Mesendoderm (in vitro differentiated cells): ENCODE results near the gene CAMTA1.

ENCODE experiments used
- DNase-seq: peaks from one replicate; pipeline ENCODE4 v3.0.0; 2013
- H2AK5ac ChIP-seq: 2 replicates; pipeline ENCODE4 v1.6.1; 2013; ENCODE audit warnings: low read length, inconsistent platforms
- H2BK120ac ChIP-seq: 2 replicates; pipeline ENCODE4 v1.6.1; 2013; ENCODE audit warnings: low read depth, mild to moderate bottlenecking, low read length, moderate library complexity, mixed read lengths
- H2BK15ac ChIP-seq: replicated peaks from 2 replicates; pipeline ENCODE4 v1.6.1; 2013; ENCODE audit warnings: low read depth, mild to moderate bottlenecking, moderate library complexity
- H2BK5ac ChIP-seq: 2 replicates; pipeline ENCODE4 v1.6.1; 2013; ENCODE audit warnings: low read length, inconsistent platforms
- H3K18ac ChIP-seq: 2 replicates; pipeline ENCODE4 v1.6.1; 2013; ENCODE audit warnings: mild to moderate bottlenecking, low read length, mixed read lengths
- H3K23ac ChIP-seq: one replicate; pipeline ENCODE4 v1.6.1; 2013; ENCODE audit warnings: low read length
- H3K27ac ChIP-seq: 2 replicates; pipeline ENCODE4 v1.5.1; 2013; ENCODE audit warnings: low read depth, mild to moderate bottlenecking, inconsistent platforms, low read length, moderate library complexity
- H3K27me3 ChIP-seq: 2 replicates; pipeline ENCODE4 v1.6.1; 2013; ENCODE audit warnings: low read length, control low read depth, mild to moderate bottlenecking, inconsistent platforms; ENCODE audit not compliant: insufficient read depth, poor library complexity
- H3K36me3 ChIP-seq: 2 replicates; pipeline ENCODE4 v1.6.1; 2013; ENCODE audit warnings: low read length, inconsistent platforms; ENCODE audit not compliant: control insufficient read depth, insufficient read depth
- H3K4ac ChIP-seq: one replicate; pipeline ENCODE4 v1.6.1; 2013; ENCODE audit warnings: low read depth, mild to moderate bottlenecking, low read length, moderate library complexity
- H3K4me1 ChIP-seq: 2 replicates; pipeline ENCODE4 v1.6.1; 2013; ENCODE audit warnings: low read depth, low read length, inconsistent platforms; ENCODE audit not compliant: control insufficient read depth
- H3K4me2 ChIP-seq: 2 replicates; pipeline ENCODE4 v1.6.1; 2013; ENCODE audit warnings: low read length
- H3K4me3 ChIP-seq: 2 replicates; pipeline ENCODE4 v1.5.1; 2013; ENCODE audit warnings: mild to moderate bottlenecking, low read length
- H3K56ac ChIP-seq: one replicate; pipeline ENCODE4 v1.6.1; 2013; ENCODE audit warnings: low read length
- H3K79me1 ChIP-seq: 2 replicates; pipeline ENCODE4 v1.6.1; 2013; ENCODE audit warnings: low read length, inconsistent platforms
- H3K79me2 ChIP-seq: 2 replicates; pipeline ENCODE4 v1.6.1; 2013; ENCODE audit warnings: mild to moderate bottlenecking, low read length; ENCODE audit not compliant: control insufficient read depth, insufficient read depth
- H3K9ac ChIP-seq: 2 replicates; pipeline ENCODE4 v1.6.1; 2013; ENCODE audit warnings: low read length, inconsistent platforms
- H4K5ac ChIP-seq: one replicate; pipeline ENCODE4 v1.6.1; 2013; ENCODE audit warnings: low read length
- H4K8ac ChIP-seq: one replicate; pipeline ENCODE4 v1.6.1; 2013; ENCODE audit warnings: low read depth, mild to moderate bottlenecking, control low read depth, low read length, moderate library complexity
- WGBS: extraction: QIAGEN DNeasy Blood & Tissue Kit; methylation state at CpG from one replicate; pipeline ENCODE4 v1.1.7; 2013; ENCODE audit warnings: low lambda C conversion rate, missing lambda C conversion rate; ENCODE audit not compliant: insufficient coverage; ENCODE audit errors: extremely low coverage; 5-methylcytosine and 5-hydroxymethylcytosine counted together

Gene CAMTA1

GRCh38 chr1:7679159-7679872 lies 894.1 kb downstream of the CAMTA1 start:
- Histone ChIP-seq H4K8ac (no peak overlapping the region), H3K23ac (no peak overlapping the region), H3K27me3 (no peaks in the 10 kb centered on the region), H3K56ac (peak overlapping the region; percentile 25), H3K27ac (no peak overlapping the region), H2BK15ac (no peak overlapping the region), H2BK120ac (no peak overlapping the region), H3K36me3 (no peaks in the 10 kb centered on the region), H3K4me2 (no peak overlapping the region), H3K79me2 (no peaks in the 10 kb centered on the region), H2BK5ac (no peak overlapping the region), H2AK5ac (no peak overlapping the region), H3K4me3 (no peak overlapping the region), H3K4me1 (no peaks in the 10 kb centered on the region), H4K5ac (no peak overlapping the region), H3K79me1 (no peaks in the 10 kb centered on the region), H3K9ac (peak overlapping the region; percentile 83), H3K18ac (no peak overlapping the region), H3K4ac (no peak overlapping the region)
- no CpG with 5 or more reads among the region's 17 CpGs for WGBS
- no peak for DNase-seq

- no peaks in the 10 kb centered on the region for H3K79me1 ChIP-seq
- H2AK5ac ChIP-seq, result no peak overlapping the region
- peak overlapping the region; percentile 68 for H4K8ac ChIP-seq
- H3K9ac ChIP-seq, result peak overlapping the region; percentile 83
- no peak overlapping the region for H2BK15ac ChIP-seq
- WGBS, result no CpG with 5 or more reads among the region's 14 CpGs
- H3K4ac ChIP-seq, result peak overlapping the region; percentile 64
- no peaks in the 10 kb centered on the region for H3K27me3 ChIP-seq
- peak overlapping the region; percentile 90 for H3K56ac ChIP-seq
- H3K4me1 ChIP-seq, result no peaks in the 10 kb centered on the region
- H3K27ac ChIP-seq, result no peak overlapping the region
- H3K4me3 ChIP-seq, result no peak overlapping the region
- H3K18ac ChIP-seq, result peak overlapping the region; percentile 34
- peak overlapping the region; percentile 73 for H3K4me2 ChIP-seq
- H2BK5ac ChIP-seq, result no peak overlapping the region
- H2BK120ac ChIP-seq, result no peak overlapping the region
- H4K5ac ChIP-seq, result no peak overlapping the region
- no peaks in the 10 kb centered on the region for H3K36me3 ChIP-seq
- H3K79me2 ChIP-seq, result no peaks in the 10 kb centered on the region
- no peak overlapping the region for H3K23ac ChIP-seq
- DNase-seq, result no peak
These were observed 894.6 kb downstream of the CAMTA1 start for GRCh38 chr1:7679873-7680206.

DNA sequence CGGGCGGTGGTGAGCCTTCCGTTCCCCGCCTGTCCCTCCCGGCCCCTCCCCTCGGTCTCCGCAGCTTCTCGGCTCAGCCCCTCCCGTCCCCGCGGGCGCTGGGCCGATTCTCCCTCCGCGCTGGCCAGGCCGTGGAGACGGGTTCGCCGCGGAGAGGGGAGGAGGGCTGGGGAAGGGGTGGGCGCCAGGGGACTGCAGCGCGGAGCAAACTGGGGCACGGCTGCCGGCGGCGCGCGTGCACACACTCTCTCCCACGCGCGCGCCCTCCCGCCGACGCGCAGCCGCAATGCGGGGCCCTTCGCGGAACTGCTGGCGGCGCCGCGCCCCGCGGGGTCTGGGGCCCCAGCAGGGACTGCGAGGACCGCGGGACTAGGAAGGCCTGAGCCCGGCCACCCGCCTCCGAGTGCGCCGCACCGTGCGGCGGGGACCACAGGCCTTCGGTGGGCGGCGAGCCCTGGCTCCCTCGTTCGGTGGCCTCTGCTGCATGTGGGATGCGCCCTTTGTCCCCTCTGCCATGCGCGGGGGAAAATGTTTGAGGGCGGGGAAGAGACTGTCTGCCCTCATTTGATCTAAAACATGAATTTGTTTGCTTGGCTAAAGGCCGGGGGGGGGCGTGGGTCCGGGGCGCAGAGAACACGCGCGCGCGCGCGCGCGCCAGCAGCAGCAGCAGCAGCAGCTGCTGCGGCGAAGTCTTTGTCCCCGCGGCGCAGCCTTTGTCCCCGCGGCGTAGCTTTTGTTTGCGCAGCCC lies 895.1 kb downstream of the CAMTA1 start:
- Histone ChIP-seq H4K8ac (peak overlapping the region; percentile 68), H3K27me3 (no peaks in the 10 kb centered on the region), H3K18ac (peak overlapping the region; percentile 35), H3K56ac (peak overlapping the region; percentile 90), H3K36me3 (no peaks in the 10 kb centered on the region), H2AK5ac (no peak overlapping the region), H3K79me2 (no peaks in the 10 kb centered on the region), H3K9ac (peak overlapping the region; percentile 83), H3K27ac (no peak overlapping the region), H3K23ac (no peak overlapping the region), H2BK15ac (no peak overlapping the region), H3K79me1 (no peaks in the 10 kb centered on the region), H2BK120ac (no peak overlapping the region), H3K4me2 (peak overlapping the region; percentile 73), H3K4me1 (no peaks in the 10 kb centered on the region), H3K4ac (peak overlapping the region; percentile 64), H3K4me3 (peak overlapping the region; percentile 44), H2BK5ac (no peak overlapping the region), H4K5ac (no peak overlapping the region)
- DNase-seq, result peak; percentile 47
- no CpG with 5 or more reads among the region's 89 CpGs for WGBS

GRCh38 chr1:7680955-7681268 lies 895.7 kb downstream of the CAMTA1 start:
- no peaks in the 10 kb centered on the region for H3K4me1 ChIP-seq
- H3K9ac ChIP-seq, result peak overlapping the region; percentile 83
- H2BK5ac ChIP-seq, result no peak overlapping the region
- peak overlapping the region; percentile 90 for H3K56ac ChIP-seq
- no peaks in the 10 kb centered on the region for H3K36me3 ChIP-seq
- H4K5ac ChIP-seq, result no peak overlapping the region
- H4K8ac ChIP-seq, result no peak overlapping the region
- H3K4ac ChIP-seq, result no peak overlapping the region
- no CpG with 5 or more reads among the region's 16 CpGs for WGBS
- H3K79me2 ChIP-seq, result no peaks in the 10 kb centered on the region
- no peak overlapping the region for H2AK5ac ChIP-seq
- H3K18ac ChIP-seq, result peak overlapping the region; percentile 35
- peak overlapping the region; percentile 73 for H3K4me2 ChIP-seq
- no peak overlapping the region for H2BK15ac ChIP-seq
- H3K4me3 ChIP-seq, result peak overlapping the region; percentile 22
- no peaks in the 10 kb centered on the region for H3K27me3 ChIP-seq
- no peaks in the 10 kb centered on the region for H3K79me1 ChIP-seq
- H3K27ac ChIP-seq, result no peak overlapping the region
- H2BK120ac ChIP-seq, result no peak overlapping the region
- DNase-seq, result no peak
- no peak overlapping the region for H3K23ac ChIP-seq

- Histone ChIP-seq H4K5ac (no peak overlapping the region), H3K9ac (no peak overlapping the region), H3K23ac (no peak overlapping the region), H3K79me1 (no peaks in the 10 kb centered on the region), H3K56ac (no peak overlapping the region), H3K36me3 (no peaks in the 10 kb centered on the region), H3K18ac (no peak overlapping the region), H2BK15ac (no peak overlapping the region), H3K79me2 (no peaks in the 10 kb centered on the region), H3K27ac (no peak overlapping the region), H2BK5ac (no peak overlapping the region), H3K27me3 (no peaks in the 10 kb centered on the region), H2BK120ac (no peak overlapping the region), H3K4me3 (no peak overlapping the region), H2AK5ac (no peak overlapping the region), H3K4me1 (no peaks in the 10 kb centered on the region), H4K8ac (no peak overlapping the region), H3K4me2 (no peak overlapping the region), H3K4ac (no peak overlapping the region)
- no peak for DNase-seq
- WGBS, result no CpG with 5 or more reads among the region's 6 CpGs
These were observed 896.1 kb downstream of the CAMTA1 start for GRCh38 chr1:7681401-7681800.
